NCI-H2196 treated with DMSO at 0.1 percent for 48 hours (cell line): ENCODE measurements around the gene ANKFY1.
A peak's percentile ranks its signal among the peaks of the same experiment; 100 is the strongest.

Source experiments
- DNase-seq: peaks from one replicate; lab custom pipeline; 2025; ENCODE audit not compliant: unreplicated experiment; lab: John Stamatoyannopoulos, UW

The ANKFY1 gene, protein sequence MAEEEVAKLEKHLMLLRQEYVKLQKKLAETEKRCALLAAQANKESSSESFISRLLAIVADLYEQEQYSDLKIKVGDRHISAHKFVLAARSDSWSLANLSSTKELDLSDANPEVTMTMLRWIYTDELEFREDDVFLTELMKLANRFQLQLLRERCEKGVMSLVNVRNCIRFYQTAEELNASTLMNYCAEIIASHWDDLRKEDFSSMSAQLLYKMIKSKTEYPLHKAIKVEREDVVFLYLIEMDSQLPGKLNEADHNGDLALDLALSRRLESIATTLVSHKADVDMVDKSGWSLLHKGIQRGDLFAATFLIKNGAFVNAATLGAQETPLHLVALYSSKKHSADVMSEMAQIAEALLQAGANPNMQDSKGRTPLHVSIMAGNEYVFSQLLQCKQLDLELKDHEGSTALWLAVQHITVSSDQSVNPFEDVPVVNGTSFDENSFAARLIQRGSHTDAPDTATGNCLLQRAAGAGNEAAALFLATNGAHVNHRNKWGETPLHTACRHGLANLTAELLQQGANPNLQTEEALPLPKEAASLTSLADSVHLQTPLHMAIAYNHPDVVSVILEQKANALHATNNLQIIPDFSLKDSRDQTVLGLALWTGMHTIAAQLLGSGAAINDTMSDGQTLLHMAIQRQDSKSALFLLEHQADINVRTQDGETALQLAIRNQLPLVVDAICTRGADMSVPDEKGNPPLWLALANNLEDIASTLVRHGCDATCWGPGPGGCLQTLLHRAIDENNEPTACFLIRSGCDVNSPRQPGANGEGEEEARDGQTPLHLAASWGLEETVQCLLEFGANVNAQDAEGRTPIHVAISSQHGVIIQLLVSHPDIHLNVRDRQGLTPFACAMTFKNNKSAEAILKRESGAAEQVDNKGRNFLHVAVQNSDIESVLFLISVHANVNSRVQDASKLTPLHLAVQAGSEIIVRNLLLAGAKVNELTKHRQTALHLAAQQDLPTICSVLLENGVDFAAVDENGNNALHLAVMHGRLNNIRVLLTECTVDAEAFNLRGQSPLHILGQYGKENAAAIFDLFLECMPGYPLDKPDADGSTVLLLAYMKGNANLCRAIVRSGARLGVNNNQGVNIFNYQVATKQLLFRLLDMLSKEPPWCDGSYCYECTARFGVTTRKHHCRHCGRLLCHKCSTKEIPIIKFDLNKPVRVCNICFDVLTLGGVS

DNA sequence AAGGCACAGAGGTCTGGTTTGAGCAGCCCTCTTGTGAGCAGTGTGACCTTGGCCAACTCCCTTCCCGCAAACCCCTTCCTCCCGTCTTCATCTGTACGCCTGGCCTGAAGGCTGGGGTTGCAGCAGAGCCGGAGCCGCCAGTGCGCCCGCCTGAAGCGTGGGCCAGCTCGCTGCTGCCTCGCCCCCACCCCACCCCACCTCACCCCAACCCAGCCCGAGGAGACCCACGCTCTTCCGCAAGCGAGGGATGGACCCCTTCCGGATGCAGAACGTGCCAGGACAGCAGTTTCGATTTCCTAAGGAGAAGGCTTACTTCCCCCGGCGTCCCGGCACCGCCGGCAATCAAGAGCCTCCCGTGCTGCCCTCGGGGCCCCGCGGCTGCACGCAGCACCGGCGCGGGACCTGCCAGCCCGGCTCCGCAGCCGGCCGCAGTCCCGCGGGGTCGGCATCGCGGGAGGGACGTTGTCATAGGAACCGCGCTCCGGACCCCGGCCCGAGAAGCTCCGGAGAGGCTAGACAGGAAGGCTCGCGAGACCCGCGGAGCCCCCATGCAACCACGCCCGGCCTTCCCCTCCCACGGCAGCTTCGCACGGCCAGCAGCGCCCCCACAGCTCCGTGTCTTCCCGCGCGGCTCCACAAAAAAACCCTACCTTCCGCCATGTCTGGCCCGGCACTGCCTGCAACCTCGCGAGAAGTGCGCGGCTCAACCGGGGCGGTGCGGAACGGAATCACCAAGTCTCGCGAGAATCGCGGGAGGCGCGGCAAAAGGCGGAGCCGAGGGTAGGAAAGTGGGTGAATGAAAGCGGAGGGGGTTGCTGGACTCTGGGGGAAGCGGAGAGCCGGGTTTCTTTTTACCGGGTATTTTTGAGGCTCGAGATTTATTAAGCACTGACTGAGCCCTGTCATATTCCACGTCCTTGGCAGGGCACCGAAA lies at the start of gene ANKFY1:
Gene ANKFY1, minus strand, starts transcription at position 698 of the 934 bp plus-strand sequence. Its CDS starts 38 bp downstream, at position 660.
- peak; percentile 67 for DNase-seq

DNA sequence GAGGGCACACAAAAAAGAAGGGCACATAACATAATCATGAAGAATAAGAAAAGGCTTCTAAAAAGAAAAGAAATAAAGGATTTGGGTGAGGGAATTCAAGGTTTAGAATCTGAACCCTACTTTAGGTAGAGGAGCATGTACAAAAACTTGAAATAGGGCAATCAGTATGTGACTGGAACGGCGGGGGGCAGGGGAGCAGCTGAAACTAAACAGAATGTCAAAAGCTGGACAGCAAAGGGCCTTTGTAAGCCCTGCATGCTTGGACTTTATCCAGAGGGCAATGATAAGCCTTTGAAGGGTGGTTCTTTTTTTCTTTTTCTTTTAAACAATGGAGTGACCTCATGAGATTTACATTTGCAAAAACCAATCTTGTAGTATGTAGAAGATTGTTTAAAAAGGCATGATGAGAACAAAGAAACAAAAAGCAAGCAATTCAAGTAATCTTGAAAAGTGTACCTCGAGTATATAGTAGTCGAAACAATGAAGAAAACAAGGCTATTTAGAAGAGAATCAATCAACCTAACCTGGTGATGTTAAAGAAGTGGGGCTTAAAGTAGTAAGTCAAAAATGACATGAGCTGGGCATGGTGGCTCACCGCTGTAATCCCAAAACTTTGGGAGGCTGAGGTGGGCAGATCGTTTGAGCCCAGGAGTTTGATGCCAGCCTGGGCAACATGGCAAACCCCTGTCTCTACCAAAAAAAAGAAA lies 46.7 kb upstream of the ANKFY1 start:
- no peak for DNase-seq

DNA sequence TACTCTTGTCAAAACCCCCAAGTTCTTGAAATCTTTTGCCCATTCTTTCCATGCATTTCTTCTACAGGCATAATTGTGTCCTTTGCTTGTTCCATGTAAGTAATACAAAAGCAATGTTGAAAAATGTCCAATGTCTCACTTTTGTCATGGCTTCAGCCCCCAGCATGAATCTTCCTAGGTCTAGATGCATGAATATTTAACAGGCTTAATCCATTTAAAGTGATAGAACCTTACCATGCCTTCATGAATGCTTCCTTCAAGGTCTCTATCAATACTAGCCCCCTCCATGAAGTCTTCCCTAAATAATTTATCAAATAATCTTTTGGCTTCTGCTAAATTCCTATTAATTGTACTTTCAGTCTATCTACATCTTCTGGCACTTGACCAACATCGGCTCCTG lies 46.1 kb upstream of the ANKFY1 start:
- no peak for DNase-seq

DNA sequence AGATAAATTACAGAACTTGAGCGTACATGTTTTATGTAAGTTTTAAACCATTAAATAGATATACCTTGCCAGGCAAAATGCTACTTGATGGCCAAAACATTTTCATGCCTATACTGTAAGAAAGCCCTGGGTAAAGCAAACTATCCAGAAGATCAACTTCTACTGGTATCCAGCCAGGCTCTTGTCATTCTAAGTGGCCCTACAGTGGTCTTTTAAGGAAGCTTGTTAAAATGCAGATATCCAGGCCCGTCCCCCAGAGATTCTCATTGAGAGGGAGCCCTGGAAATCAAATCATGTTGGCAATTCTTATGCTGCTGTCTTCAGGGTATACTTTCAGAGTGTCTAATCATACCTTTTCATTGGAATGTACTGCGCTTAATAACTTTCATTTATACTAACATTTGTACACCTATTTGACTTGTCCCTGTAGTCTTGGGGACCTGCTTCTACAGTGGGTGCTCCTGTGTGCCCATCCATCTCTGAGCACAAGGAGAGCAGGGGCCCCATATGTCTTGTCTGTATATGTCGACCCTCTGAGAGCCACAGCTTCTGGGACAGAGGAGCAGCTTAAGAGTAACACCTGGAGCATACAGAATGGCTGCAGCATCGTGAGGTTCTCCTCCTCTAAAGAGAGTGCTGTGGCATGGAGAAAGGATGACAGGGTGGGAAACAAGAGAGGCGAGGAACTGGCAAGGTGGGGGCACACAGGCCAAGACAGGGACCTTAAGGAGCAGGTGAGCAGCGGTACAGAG lies 43.6 kb upstream of the ANKFY1 start:
- DNase-seq = no peak

DNA sequence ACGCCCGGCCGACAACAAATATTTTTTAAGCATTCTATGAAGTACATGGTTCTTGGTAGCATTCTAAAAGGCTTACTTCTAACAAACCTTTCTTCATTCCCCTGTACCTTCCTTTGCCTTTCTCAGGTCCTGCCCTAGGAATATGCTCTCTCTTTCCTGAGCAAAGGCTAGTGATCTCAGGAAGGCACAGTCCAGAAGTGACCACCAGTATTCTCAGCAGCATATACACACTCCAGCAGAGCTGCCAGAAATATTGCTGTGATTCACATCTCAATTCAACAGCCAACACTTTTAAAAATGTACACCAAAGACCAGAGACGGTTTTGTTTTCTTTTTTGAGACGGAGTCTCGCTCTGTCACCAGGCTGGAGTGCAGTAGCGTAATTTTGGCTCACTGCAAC lies 41.4 kb upstream of the ANKFY1 start:
- no peak for DNase-seq

DNA sequence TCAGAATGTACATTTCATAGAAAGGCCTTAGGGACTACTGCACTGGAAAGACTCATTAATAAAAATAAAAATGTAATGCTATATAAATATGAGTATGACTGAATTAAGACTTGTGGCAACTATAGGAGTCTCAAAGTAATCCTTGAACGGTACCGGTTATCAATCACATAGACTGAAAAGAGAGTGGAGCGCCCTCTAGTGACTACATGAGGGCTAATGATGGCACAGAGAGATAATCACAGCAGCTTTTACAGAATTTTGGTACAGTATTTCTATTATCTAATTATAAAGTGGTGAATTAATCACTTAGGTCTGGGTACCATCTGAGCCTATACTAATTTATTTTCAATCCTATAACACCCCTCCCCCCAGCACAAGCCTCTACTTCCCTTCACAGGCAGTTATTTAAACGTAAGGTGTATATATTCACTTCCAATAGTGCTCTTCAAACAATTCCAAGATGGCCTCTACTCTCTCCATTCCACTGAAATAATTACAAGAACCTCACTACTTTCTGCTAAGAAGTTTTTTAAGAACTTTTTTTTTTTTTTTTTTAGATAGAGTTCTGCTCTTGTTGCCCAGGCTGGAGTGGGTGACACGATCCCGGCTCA lies 40.7 kb upstream of the ANKFY1 start:
- DNase-seq = no peak

DNA sequence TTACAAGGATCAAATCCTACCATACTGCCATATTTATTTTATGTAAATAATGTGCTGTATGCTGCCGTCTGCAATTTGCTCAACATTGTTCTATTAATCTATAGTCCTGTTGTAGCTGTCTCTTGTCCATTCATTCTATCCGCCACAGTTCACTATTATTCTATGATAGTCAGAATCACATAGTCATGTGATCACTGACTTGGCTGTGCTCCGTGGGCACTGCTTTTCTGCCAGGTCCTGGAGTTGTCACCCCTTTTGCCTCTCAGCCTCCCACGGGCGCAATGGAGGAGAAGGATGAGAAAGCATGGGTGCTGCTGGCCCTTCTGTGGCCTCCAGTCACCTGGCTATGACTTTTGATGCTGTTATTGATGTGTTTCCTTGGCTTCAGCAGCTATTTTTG lies 37.3 kb upstream of the ANKFY1 start:
- DNase-seq = no peak

DNA sequence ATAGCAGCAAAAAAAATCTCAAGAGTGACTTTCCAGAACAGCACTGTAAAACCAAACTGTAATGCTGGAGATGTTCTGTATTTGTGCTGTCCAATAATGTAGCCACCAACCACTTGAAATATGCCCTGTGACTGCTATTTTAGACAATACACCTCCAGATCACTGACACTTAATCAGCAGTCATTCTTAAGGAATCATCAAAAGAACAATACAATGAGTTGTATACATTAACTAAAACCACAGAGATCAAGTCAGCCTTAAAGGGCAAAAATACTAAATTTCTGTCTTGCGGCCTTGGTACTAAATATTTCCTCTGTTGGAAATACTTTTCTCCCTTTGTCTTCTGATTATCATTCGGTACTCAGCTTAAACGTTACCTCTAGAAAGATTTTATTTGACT lies 33.6 kb upstream of the ANKFY1 start:
- no peak for DNase-seq

DNA sequence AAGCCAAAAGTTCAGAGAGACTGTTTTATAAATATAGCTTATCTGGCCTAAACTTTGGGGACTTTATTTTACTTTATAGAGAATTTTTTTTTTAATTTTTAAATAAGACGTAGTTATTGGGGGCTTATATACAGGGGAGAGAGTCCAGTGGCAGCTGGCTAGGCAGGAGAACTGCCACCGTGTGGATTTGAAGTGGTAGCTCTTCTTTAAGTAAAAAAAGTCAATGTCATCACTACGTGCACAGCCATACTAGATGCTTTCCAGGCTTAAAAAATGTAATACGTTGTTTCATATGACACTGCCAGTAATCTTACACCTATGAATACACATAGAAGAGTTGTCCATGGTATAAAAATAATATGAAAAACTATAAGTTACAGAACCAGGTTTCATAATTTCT lies 31.9 kb upstream of the ANKFY1 start:
- DNase-seq = no peak

DNA sequence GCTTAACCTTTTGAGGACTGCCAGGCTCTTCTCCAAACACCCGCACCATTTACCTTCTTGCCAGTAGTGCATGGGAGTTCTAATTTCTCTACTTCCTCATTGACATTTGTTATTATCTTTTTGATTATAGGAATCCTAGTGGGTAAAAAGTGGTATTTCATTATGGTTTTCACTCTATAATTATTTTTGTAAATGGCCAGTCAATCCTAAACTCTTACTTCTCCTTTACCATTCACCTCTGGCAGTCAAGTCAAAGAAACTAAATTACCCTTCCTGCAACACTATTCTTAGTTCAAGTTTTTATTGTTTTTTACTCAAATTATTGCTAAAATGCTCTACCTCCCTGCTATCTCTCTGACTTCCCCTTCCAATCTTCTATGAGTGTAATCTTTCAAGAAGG lies 29.8 kb upstream of the ANKFY1 start:
- DNase-seq = no peak

DNA sequence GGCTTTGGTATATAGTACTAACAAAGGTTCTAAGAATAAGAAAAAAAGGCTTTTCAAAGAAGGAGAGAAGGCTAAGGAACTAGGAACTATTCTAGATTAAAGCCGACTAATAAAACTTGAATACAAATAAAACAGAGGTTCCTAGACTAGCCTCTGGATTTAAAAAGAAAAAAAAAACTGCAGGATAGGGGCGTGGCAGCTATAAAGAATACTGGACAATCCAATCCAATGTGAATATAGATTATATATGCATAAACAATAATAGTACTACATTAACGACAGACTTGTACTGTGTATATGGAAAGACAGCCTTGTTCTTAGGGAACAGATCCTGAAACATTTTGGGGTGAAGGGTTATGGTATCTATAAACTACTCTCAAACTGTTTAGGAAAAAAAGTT lies 23.9 kb upstream of the ANKFY1 start:
- DNase-seq = no peak

DNA sequence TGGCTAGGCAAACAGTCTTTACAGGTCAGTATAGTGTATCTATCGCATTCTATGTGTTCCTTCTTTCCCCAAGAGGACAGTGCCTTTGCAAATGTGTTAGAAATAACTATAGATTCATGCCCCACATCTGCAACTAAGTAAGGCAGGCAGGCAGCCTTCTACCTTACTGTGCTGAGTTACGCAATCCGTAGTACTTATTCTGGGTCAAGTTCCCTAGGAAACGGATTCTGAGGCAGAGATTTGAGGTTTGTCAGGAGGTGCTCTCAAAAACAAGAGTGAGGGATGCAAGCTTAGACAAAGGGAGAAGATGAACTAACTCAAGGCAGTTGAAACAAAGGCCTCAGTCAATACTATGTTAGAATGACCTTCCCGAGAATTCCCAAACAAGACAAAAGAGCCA lies 12.7 kb upstream of the ANKFY1 start:
- DNase-seq = no peak

DNA sequence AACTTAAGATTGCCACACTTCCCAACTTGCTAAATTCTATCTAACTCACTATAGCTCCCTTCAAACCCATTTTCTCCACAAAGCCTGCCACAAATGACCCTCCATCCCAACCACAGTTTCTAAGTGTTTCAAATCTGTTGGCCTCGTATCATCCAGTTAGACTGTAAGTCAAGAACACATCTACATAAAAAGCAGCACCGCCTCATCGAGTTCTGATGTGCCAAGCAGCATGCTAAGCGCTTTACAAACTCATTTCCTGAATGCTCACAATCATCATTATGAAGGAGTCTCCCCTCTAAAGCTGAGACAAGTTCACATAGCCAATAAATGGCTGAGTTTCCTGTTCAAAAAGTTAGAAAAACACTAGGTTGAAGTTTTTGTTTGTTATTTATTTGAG lies 9.2 kb upstream of the ANKFY1 start:
- no peak for DNase-seq

DNA sequence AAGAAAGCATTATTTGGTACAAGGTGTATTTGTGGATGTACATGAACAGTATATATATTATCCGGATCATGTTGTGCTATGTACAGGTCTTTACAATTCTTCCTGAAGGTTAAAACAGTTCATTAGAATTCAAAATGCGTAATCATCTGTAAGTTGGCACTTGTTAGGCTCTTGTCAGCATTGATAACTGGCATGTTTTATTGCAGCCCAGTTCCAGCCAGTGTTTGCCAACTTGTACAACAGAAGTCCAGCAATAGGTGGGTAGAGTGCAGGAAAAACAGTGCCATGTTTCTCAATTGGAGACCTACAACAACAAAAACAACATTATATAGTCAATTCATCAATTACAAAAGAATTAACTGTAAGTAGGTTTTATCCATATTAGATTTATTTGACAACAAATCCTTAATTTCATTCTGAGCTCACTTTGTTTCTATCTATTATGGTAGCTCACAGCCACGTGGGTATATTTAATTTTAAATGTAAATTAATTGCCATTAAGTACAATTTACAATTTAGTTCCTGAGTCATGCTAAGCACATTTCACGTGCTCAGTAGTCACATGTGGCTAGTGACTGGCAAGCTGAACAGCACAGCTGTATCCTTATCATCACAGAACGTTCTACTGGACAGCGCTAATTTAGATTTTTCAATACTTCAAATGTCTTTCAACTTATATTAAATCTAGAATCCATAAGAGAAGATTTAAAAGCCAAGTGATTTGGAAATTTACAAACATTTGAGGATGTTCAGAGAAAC lies 8.6 kb upstream of the ANKFY1 start:
- no peak for DNase-seq

DNA sequence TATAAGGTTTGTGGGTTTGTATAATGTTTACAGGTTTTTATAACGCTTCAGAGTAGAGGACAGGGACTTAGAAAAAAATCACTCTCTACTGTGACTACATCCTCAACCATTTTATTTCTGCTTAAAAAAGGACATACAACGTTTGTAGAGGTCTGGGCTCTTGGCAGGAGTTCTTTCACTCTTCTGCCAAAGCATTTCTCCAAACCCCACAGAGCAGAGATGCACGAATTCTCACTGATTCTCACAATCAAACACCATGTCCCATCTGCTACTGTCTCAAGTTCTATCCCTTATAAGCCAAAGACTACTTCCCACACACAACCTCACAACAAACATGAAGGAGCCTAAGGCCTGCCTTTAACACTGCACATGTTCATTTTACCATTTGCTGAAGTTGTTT lies 7.0 kb upstream of the ANKFY1 start:
- DNase-seq = no peak

DNA sequence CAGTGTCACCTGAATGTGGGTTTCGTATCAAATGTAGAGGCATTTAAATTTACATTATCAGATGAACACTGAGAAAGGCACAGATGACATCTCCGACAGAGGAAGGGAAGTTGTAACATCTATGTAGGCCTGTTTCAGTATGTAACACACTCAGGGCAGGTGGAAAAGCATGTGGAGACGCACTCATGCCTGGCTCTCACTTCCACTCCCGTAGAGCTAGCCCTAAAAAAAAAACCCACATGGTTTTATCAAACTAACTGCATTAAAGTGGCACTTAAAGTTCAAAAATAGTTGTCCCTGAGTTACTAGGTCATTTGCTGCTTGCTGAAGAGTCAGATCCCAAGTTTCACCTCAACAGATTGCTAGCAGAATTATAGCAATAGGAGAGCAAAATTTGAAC lies 6.1 kb upstream of the ANKFY1 start:
- no peak for DNase-seq

DNA sequence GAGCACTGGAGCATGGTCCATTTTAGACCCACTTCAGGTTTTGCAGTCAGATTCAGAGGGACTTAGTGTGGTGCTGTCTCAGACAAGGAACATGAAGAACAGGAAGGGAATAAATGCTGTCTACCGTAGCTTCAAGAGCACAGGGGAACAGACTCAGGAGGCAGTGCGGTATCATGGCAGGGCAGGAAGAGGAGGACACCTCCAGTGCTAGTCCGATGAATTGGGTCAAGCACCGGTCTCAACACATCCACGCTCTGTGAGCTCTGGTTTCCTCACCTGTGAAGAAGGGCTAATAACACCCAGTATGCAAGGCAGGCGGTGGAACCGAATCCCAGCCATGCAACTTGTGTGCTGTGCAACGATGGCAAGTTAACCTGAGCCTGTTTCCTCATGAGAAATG lies 3.6 kb upstream of the ANKFY1 start:
- no peak for DNase-seq

DNA sequence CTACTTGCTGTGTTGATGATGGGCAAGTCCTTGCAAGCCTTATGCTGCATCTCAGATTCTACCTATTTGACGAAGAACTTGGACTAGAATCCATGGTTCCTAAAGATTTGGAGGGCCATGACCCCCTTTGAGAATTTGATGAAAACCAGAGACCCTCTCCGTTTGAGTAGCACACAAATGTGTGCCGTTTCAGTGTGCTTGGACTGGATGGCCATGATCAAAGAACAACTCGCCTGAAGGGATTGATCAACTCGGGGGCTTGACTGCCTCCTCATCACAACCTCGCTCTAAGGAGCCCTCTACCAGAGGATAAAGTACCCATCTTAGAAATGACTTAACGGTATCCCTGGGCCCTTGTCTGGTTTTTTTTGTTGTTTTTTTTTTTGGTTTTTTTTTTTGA lies 2.8 kb upstream of the ANKFY1 start:
- DNase-seq = no peak
